KOPT-K1 (cell line): Measurements from ENCODE around the gene CEP128.
A peak's percentile ranks its signal among the peaks of the same experiment; 100 is the strongest.

Source experiments
- H3K27ac ChIP-seq: fragments of 200-600 bp; sonication (generic); 2 replicates; pipeline ENCODE4 v1.5.1; 2016; ENCODE audit warnings: antibody characterized with exemption, mild to moderate bottlenecking, low read depth, low read length; ENCODE audit not compliant: poor library complexity, severe bottlenecking
- H3K36me3 ChIP-seq: fragments of 200-600 bp; sonication (generic); 2 replicates; pipeline ENCODE4 v1.5.1; 2017; ENCODE audit warnings: antibody characterized with exemption, mild to moderate bottlenecking, low read length, moderate library complexity; ENCODE audit not compliant: insufficient read depth
- H3K9me3 ChIP-seq: fragments of 200-600 bp; sonication (generic); 2 replicates; pipeline ENCODE4 v1.5.1; 2017; ENCODE audit warnings: antibody characterized with exemption, low read length, mild to moderate bottlenecking; ENCODE audit not compliant: insufficient read depth, poor library complexity, severe bottlenecking

Gene CEP128

DNA sequence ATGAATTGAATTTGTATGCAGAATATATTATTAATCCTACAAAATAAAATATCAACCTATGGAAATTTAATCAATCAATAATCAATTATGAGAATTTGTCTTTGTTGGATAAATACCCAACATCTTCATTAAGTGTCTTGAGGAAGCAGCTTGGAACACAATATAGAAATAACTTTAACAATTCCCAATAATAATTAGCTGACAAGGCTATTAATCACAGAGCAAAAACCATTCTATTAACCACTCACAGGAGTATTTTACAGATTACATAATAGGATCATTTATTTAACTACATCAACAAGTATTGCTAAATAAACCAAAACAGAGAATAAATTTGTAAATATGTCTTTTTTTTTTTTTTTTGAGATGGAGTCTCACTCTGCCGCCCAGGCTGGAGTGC lies 190.3 kb downstream of the CEP128 start:
- H3K36me3 ChIP-seq, result peaks cover 28% of the 10 kb centered on the region
- H3K9me3 ChIP-seq, result no peaks in the 10 kb centered on the region

DNA sequence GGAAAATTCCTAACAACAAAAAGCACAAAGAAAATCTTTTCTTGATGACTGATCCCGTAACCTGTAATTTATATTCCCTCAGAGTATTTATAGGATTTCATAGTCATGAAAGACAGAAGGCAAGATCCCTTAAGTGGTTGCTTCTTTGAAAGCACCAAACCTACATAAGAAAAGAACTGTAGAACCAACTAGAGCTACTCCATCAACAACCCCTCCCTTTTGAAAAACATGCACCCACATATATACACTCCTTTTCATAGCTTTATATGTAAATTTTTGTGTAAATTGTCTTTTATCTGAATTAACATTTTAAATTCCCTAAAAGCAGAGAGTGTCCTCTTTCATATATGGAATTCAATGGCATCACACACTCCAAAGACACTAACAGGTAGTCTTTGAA lies 215.3 kb downstream of the CEP128 start:
- no peak overlapping the region for H3K27ac ChIP-seq
- H3K9me3 ChIP-seq, result no peaks in the 10 kb centered on the region
- no peaks in the 10 kb centered on the region for H3K36me3 ChIP-seq

More for the DNA sequence above, 190.3 kb downstream of the CEP128 start:
- H3K27ac ChIP-seq, result no peak overlapping the region

DNA sequence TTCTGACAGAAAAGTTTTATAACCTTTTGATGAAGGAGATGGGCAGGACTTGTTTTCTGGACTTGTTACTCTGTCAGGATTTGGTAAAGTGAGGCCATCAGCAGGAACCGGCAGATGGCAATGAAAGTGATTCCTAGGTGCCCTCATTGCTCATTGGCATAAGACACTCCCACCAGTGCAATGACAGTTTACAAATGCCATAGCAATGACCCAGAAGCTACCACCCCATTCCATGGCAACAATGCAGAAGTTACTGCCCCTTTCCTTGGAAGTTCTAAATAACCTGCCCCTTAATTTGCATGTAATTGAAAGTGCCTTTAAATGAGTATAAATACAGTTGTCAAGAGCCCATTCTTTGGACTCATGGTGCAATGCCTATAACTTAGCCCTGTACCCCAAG lies 222.6 kb downstream of the CEP128 start:
- Histone ChIP-seq H3K9me3 (no peaks in the 10 kb centered on the region), H3K27ac (no peak overlapping the region), H3K36me3 (no peaks in the 10 kb centered on the region)

- Histone ChIP-seq H3K36me3 (no peaks in the 10 kb centered on the region), H3K27ac (peak overlapping the region; percentile 43), H3K9me3 (no peaks in the 10 kb centered on the region)
Observed at GRCh38 chr14:80714474-80714873, 227.1 kb downstream of the CEP128 start.

DNA sequence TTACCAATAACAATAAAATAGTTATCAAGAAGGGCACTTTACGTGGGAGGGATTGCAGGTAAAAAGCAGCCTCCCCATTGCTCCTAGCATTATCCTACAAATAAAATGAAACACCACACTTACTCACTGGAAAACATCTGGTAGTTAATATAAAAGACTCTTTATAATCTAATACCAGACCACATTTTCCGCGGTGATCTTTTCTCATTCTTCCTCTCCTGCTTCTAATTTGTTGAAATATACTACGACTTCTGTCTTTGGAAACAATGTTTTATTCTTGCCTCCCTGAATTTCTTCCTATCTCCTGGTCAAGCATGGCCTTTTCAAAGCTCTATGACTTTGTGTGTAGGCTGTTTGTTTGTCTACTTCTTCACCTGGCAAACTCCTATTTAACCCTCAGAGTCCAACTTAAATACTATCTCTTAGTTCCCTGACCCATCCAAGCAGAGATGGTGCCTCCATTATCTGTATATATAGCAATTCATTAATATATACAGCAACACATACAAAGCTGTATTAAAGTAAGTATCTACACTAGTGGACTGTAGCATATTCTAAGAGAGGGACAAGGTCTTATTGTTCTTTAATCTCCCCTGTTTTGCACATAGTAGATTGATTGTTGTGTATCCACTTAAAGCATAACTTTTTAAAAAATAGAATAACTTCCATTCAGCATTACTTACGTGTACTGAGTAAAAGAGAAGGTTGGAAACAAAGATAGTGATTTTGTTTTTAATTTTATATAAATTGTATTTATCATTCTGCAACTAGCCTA lies 228.3 kb downstream of the CEP128 start:
- H3K9me3 ChIP-seq, result no peaks in the 10 kb centered on the region
- H3K27ac ChIP-seq, result no peak overlapping the region
- H3K36me3 ChIP-seq, result no peaks in the 10 kb centered on the region

- Histone ChIP-seq H3K36me3 (peaks cover 6% of the 10 kb centered on the region; the same call in 1 of the 2 replicates), H3K9me3 (no peaks in the 10 kb centered on the region), H3K27ac (no peak overlapping the region)
Observed at GRCh38 chr14:80705241-80705980, 236.1 kb downstream of the CEP128 start.

DNA sequence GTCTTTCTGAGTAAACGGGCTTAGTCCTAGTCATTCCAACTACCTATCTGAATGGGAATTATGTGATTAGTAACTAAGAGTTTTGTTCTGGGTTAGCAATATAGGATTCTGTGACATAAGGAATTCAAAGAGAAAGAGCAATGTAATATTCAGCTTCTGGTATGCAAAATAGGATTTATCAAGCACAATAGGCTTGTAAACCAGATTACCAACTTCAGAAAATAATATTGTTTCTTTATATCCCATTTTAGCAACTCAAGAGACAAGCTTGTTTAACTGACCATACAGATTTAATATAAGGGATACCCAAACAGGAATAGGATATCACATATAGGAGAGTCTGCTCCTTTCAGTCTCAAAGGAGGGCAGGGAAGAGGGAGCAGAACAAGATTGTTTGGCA lies 240.9 kb downstream of the CEP128 start:
- peaks cover 11% of the 10 kb centered on the region; the same call in 1 of the 2 replicates for H3K36me3 ChIP-seq
- no peaks in the 10 kb centered on the region for H3K9me3 ChIP-seq
- no peak overlapping the region for H3K27ac ChIP-seq

- no peaks in the 10 kb centered on the region for H3K9me3 ChIP-seq
- H3K36me3 ChIP-seq, result 0 out of 2 replicates have a peak, but pooled peaks cover 6% of the 10 kb centered on the region
- no peak overlapping the region for H3K27ac ChIP-seq
Observed at GRCh38 chr14:80699861-80700260, 241.7 kb downstream of the CEP128 start.

DNA sequence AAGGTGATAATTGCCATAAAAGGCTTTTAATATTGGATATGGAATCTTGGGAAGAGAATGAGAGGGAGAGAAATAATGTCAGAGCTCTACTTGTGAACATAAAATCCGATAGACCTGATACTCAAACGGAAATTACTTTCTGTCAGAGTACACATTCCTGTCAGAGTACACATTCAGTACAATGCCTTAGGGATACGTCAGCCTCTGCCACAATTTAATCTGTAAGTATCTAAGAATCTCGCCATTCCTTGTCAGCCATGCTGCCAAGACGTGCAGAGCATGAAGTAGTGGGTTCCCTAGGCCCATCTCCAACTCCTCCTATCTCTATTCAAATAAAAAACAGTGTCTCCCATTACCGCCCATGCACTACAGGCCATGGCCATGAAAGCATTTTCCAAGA lies 242.6 kb downstream of the CEP128 start:
- H3K27ac ChIP-seq, result no peak overlapping the region
- H3K36me3 ChIP-seq, result 0 out of 2 replicates have a peak, but pooled peaks cover 6% of the 10 kb centered on the region
- H3K9me3 ChIP-seq, result no peaks in the 10 kb centered on the region

GRCh38 chr14:80695869-80696268 lies 245.7 kb downstream of the CEP128 start:
- H3K9me3 ChIP-seq, result no peaks in the 10 kb centered on the region
- 0 out of 2 replicates have a peak, but pooled peaks cover 6% of the 10 kb centered on the region for H3K36me3 ChIP-seq
- H3K27ac ChIP-seq, result no peak overlapping the region

DNA sequence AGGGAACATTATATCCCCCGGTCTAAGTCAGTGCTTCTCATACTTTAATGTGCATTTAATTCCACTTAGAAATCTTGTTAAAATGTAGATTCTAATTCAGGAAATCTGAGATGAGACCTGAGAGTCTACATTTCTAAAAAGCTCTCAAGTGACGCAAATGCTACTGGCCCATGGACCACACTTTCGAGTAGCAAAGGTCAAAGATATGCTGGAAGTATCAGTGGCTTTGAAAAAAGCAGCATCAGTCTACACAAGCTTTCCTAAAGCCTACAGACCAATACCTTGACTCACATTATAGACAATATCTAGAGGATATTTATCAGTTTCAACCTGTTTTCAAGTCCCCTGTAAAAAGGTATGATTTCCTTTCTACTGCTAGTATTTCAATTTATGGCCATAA lies 248.6 kb downstream of the CEP128 start:
- H3K27ac ChIP-seq, result no peak overlapping the region
- no peaks in the 10 kb centered on the region for H3K9me3 ChIP-seq
- H3K36me3 ChIP-seq, result no peaks in the 10 kb centered on the region

GRCh38 chr14:80681651-80682050 lies 259.9 kb downstream of the CEP128 start:
- Histone ChIP-seq H3K36me3 (peaks cover 18% of the 10 kb centered on the region; the same call in 1 of the 2 replicates), H3K27ac (no peak overlapping the region), H3K9me3 (peaks cover 55% of the 10 kb centered on the region)

GRCh38 chr14:80679273-80679672 lies 262.3 kb downstream of the CEP128 start:
- Histone ChIP-seq H3K9me3 (peaks cover 53% of the 10 kb centered on the region), H3K27ac (no peak overlapping the region), H3K36me3 (peaks cover 18% of the 10 kb centered on the region; the same call in 1 of the 2 replicates)

GRCh38 chr14:80678436-80678835 lies 263.1 kb downstream of the CEP128 start:
- Histone ChIP-seq H3K27ac (no peak overlapping the region), H3K9me3 (peaks cover 52% of the 10 kb centered on the region), H3K36me3 (peaks cover 18% of the 10 kb centered on the region; the same call in 1 of the 2 replicates)

- no peaks in the 10 kb centered on the region for H3K36me3 ChIP-seq
- H3K27ac ChIP-seq, result no peak overlapping the region
- peaks cover 19% of the 10 kb centered on the region for H3K9me3 ChIP-seq
Observed at GRCh38 chr14:80669426-80669825, 272.1 kb downstream of the CEP128 start.
